ENCODE results near the gene SLAMF9.

The SLAMF9 gene

DNA sequence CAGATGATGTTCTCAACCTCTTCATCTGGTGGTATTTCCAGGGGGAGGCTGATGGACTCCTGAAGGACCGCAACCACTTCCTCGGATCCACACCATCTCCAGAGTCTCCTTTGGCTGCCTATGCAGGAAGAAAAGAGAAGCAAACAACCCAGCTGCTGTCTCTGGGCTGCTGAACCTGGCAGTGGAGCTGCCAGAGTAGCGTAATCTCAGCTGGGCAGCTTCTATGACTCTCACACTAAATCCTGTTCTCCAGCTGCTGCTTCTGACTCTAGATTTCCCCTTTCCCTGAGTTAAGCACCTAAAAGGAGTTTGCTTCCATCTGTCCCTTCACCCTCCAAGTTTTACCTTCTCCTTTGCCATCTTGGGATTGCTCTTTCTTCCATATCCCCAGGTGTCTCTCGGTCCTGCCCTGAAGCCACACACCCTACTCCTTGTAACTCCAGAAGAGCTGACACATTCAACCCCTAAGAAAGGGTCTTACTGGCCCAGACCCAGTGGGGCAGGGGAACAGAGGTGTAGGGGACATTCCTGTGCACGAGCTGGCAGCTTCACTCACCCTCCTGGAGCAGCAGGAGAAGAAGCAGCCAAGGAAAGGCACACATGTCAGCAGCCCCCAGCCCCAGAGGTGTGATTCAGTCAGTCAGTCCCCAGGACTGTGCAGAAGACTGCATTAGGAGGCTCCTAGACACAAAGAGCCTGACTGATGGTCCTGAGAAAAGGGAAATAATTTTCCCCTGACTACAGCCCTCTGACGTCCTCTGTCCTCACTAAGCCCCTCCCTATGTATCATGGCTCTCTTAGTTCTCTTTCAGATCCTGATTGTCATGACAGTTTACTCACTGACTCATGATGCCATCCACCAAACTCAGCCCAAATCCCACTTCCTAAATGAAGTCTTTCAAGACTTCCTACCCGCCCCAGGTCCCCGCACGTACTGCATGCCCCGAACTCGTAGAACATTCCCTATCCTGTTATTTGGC lies at the start of gene SLAMF9:
TSS of gene SLAMF9 (minus strand) at position 702 of the 980 bp plus-strand sequence. CDS start at position 602, 100 bp downstream.
- H3K4me1 Mint-ChIP-seq, result peaks cover 3% of the 10 kb centered on the region
- DNase-seq (ENCODE audit: low spot score in 2 of 2) (no peak), ATAC-seq (no peak)
- no peaks in the 10 kb centered on the region for H3K9me3 Mint-ChIP-seq
- no peaks in the 10 kb centered on the region for H3K36me3 Mint-ChIP-seq
- H3K4me3 Mint-ChIP-seq, result no peak within 1 kb of the TSS
- H3K27ac Mint-ChIP-seq, result no peak within 1 kb of the TSS

DNA sequence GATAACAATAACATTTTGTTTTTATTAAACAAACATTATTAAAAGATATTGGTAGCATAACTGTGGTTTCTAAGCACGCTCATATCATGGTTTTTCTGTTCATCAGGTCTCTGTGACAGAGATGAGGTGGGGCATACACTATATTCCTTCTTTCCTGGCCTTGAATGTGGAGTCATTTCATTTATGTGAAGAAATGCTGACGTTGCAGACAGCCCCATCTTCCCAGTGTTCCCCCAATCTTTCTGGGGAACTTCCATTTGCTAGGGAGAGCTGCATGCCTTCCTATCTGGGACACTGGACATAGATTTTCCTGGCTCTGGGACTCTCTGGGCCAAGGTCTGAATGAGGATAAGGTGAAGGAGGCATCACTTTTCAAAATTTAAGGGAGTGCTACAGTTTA lies 47.4 kb upstream of the SLAMF9 start:
- H3K4me1 Mint-ChIP-seq, result no peaks in the 10 kb centered on the region
- H3K4me3 Mint-ChIP-seq, result no peak overlapping the region
- DNase-seq (ENCODE audit: low spot score in 2 of 2) (no peak), ATAC-seq (no peak)
- no peaks in the 10 kb centered on the region for H3K9me3 Mint-ChIP-seq
- no peak overlapping the region for H3K27ac Mint-ChIP-seq
- no peaks in the 10 kb centered on the region for H3K36me3 Mint-ChIP-seq

DNA sequence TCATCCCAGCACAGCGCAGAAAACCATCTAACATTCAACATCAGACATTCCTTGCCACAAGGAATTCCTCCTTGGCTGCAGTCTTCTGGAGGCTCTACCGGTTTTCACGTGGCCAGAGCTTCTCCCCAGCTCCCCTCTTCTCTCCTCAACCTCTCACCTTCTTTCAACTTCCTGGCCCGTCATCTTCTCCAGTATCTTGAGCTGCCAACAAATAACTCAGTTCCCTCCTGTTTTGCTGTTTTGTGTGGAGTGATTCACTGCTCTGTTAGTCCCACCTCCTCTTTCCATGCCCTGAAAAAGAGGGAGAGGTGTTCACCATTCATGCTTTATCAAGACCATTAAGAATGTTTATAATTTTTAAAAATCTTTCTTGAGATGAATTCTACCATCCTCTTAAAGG lies 45.2 kb upstream of the SLAMF9 start:
- H3K9me3 Mint-ChIP-seq, result no peaks in the 10 kb centered on the region
- no peaks in the 10 kb centered on the region for H3K4me1 Mint-ChIP-seq
- H3K4me3 Mint-ChIP-seq, result no peak overlapping the region
- no peaks in the 10 kb centered on the region for H3K36me3 Mint-ChIP-seq
- DNase-seq (ENCODE audit: low spot score in 2 of 2) (no peak), ATAC-seq (no peak)
- H3K27ac Mint-ChIP-seq, result no peak overlapping the region

DNA sequence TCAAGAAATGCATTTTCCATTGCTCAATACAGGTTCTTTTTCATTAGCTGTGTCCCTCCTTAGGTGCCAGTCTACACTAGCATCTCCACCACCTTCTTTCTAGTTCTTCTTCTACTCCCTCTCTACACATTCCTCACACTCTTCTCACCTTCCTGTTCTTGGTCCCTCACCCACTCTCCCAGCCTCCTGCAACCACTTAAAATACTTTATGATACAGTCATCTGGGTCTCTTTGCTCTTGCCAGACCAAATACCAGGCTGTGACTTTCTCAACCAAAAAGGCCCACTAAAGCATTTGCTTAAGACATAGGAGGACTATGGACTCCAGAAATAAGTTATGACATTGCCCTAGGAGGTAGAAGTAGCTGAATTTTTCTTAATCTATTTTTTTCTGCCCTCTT lies 42.6 kb upstream of the SLAMF9 start:
- H3K27ac Mint-ChIP-seq, result no peak overlapping the region
- no peak for DNase-seq (ENCODE audit: low spot score in 2 of 2)
- H3K4me3 Mint-ChIP-seq, result no peak overlapping the region
- H3K9me3 Mint-ChIP-seq, result no peaks in the 10 kb centered on the region
- H3K36me3 Mint-ChIP-seq, result no peaks in the 10 kb centered on the region
- no peaks in the 10 kb centered on the region for H3K4me1 Mint-ChIP-seq
- ATAC-seq, result no peak

DNA sequence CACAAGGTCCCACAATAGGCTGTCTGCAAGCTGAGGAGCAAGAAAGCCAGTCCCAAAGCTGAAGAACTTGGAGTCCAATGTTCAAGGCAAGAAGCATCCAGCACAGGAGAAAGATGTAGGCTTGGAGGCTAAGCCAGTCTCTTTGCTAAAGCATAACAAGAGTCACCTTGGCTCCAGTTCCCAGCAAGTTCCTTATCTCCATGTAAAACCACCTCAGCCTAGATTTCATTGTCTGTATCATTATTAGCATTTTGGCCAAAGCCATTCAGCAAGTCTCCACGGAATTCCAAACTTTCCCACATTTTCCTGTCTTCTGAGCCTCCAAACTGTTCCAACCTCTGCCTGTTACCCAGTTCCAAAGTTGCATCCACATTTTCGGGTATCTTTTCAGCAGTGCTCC lies 40.9 kb upstream of the SLAMF9 start:
- no peak overlapping the region for H3K27ac Mint-ChIP-seq

DNA sequence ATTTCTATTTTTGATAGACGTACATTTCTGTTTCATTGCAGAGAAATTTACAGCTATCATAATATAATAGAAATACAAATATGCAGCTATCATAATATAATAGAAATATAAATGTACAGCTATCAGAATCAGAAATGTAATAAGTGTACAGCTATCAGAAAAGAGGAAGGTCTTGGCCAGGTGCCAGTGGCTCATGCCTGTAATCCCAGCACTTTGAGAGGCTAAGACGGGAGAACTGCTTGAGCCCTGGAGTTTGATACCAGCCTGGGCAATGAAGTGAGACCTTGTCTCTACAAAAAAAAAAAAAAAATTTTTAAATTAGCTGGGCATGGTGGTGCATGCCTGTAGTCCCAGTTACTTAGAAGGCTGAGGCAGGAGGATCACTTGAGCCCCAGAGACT lies 39.9 kb upstream of the SLAMF9 start:
- Mint-ChIP-seq H3K36me3 (no peaks in the 10 kb centered on the region), H3K4me3 (no peak overlapping the region), H3K27ac (no peak overlapping the region), H3K4me1 (no peaks in the 10 kb centered on the region), H3K9me3 (no peaks in the 10 kb centered on the region)
- ATAC-seq (no peak), DNase-seq (ENCODE audit: low spot score in 2 of 2) (no peak)

More for the DNA sequence above, 40.9 kb upstream of the SLAMF9 start:
- Mint-ChIP-seq H3K36me3 (no peaks in the 10 kb centered on the region), H3K9me3 (no peaks in the 10 kb centered on the region), H3K4me3 (no peak overlapping the region), H3K4me1 (no peaks in the 10 kb centered on the region)
- DNase-seq (ENCODE audit: low spot score in 2 of 2) (no peak), ATAC-seq (no peak)

DNA sequence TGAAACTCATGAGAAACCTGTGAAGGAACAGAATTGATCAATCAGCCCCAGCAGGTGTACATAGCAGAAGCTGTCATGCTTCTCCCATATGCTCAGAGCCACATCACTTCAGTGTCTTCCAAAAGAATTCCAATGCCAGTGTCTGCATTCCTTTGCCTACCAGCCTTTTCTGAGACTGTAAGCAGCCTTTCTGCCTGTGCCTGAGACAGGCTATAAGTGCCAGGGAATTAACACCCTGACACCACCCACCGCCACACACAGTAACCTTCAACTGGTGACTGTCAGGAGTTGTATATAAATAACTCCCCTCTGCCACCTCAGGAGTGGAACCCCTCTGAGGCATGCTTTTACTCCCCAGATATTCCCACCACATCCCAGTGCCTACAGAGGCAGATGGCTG lies 38.1 kb upstream of the SLAMF9 start:
- ATAC-seq (no peak), DNase-seq (ENCODE audit: low spot score in 2 of 2) (no peak)
- no peaks in the 10 kb centered on the region for H3K9me3 Mint-ChIP-seq
- H3K27ac Mint-ChIP-seq, result no peak overlapping the region
- no peaks in the 10 kb centered on the region for H3K36me3 Mint-ChIP-seq
- no peak overlapping the region for H3K4me3 Mint-ChIP-seq
- no peaks in the 10 kb centered on the region for H3K4me1 Mint-ChIP-seq

DNA sequence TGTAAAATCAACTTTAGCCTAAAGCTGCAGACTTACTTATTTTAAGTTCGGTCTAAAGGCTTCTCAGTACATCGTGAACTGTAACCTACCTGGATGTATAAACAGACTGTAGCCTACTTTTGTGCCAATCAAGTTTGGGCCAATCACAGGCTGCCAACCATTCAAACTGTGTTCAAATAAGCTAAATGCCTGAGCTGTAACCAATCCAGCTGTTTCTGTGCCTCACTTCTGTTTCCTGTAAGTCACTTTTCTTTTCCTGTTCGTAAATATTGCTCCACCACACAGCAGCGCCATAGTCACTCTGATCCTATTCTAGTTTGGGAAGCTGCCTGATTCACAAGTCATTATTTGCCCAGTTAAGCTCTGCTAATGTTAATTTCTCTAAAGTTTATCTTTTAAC lies 37.5 kb upstream of the SLAMF9 start:
- Mint-ChIP-seq H3K27ac (no peak overlapping the region), H3K4me1 (no peaks in the 10 kb centered on the region), H3K4me3 (no peak overlapping the region), H3K9me3 (no peaks in the 10 kb centered on the region), H3K36me3 (no peaks in the 10 kb centered on the region)
- ATAC-seq, result no peak
- no peak for DNase-seq (ENCODE audit: low spot score in 2 of 2)

DNA sequence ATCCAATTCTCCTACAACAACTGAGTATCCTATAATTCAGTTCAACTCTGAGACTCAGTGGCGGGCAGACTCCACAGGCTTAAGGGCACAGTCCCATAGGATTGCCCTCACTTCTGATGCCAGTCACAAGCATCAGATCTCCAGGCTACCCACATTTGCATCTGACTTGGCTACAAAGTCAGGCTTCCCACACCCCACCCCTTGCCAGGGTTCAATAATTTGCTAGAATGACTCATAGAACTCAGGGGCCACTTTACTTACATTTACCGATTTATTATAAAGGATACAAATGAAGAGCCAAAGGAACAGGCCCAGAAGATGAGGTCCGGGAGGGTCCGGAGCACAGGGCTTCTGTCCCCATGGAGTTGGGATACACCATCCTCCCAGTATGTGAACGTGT lies 36.0 kb upstream of the SLAMF9 start:
- ATAC-seq (no peak), DNase-seq (ENCODE audit: low spot score in 2 of 2) (no peak)
- no peak overlapping the region for H3K27ac Mint-ChIP-seq
- no peak overlapping the region for H3K4me3 Mint-ChIP-seq
- H3K9me3 Mint-ChIP-seq, result no peaks in the 10 kb centered on the region
- no peaks in the 10 kb centered on the region for H3K36me3 Mint-ChIP-seq
- no peaks in the 10 kb centered on the region for H3K4me1 Mint-ChIP-seq

DNA sequence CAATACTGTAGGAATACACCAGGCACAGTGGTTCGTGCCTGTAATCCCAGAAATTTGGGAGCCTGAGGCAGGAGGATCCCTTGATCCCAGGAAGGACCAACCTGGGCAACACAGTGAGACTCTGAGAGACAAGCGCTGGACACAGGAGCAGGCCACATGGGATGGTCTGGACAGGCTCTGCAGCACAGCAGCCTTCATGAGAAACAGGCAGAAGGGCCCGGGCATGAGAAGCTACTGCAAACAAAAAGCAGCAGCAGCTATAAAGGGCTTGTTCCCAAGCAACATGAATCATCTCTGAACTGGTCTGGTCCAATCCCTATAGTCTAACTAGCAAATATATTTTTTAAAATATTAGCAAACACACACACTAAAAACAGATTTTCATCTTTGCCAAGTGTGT lies 35.5 kb upstream of the SLAMF9 start:
- Mint-ChIP-seq H3K36me3 (no peaks in the 10 kb centered on the region), H3K27ac (no peak overlapping the region), H3K9me3 (no peaks in the 10 kb centered on the region), H3K4me3 (no peak overlapping the region), H3K4me1 (no peaks in the 10 kb centered on the region)
- ATAC-seq, result no peak
- no peak for DNase-seq (ENCODE audit: low spot score in 2 of 2)

DNA sequence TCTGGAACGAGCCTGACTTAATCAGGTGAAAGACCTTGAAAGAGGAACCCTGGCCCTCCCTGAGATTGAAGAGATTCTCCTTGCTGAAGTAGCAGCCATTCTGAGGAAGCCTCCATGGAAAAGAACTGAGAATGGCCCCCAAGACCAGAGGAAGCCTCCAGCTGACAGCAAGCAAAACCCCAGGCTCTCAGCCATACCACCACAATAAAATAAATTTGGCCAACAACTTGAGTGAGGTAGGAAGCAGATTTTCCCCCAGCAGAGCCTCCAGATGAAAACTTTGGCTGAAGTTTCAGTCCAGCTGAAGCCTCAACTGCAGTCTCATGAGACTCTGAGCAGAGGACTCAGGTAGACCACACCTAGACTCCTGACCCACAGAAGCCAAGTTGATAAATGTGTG lies 34.0 kb upstream of the SLAMF9 start:
- Mint-ChIP-seq H3K36me3 (no peaks in the 10 kb centered on the region), H3K9me3 (no peaks in the 10 kb centered on the region), H3K4me1 (no peaks in the 10 kb centered on the region), H3K4me3 (no peak overlapping the region), H3K27ac (no peak overlapping the region)
- peak in 1 of 2 donors; percentile 35 for DNase-seq (ENCODE audit: low spot score in 2 of 2)
- no peak for ATAC-seq

DNA sequence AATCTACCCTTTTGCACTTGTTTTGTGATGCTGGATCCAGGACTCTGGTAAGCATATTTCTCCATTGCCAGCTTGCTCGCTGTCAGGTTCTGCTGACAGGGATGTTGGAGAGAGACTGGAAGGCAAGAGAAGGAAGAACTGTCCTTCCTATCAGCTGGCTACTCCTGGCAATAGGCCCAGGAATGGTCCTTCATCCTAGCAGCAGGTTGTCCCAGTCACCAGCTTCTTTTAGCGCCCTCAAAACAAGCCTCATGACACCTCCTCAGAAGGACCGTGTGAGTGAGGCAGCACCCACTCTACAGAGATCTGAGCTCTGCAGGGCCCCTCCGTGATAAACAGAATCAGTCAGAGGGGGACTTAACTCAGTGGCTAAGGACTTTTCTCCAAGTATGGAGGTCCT lies 33.1 kb upstream of the SLAMF9 start:
- no peaks in the 10 kb centered on the region for H3K4me1 Mint-ChIP-seq
- H3K27ac Mint-ChIP-seq, result no peak overlapping the region
- no peak overlapping the region for H3K4me3 Mint-ChIP-seq
- ATAC-seq (no peak), DNase-seq (ENCODE audit: low spot score in 2 of 2) (peak in 1 of 2 donors; percentile 20)
- no peaks in the 10 kb centered on the region for H3K36me3 Mint-ChIP-seq
- no peaks in the 10 kb centered on the region for H3K9me3 Mint-ChIP-seq

DNA sequence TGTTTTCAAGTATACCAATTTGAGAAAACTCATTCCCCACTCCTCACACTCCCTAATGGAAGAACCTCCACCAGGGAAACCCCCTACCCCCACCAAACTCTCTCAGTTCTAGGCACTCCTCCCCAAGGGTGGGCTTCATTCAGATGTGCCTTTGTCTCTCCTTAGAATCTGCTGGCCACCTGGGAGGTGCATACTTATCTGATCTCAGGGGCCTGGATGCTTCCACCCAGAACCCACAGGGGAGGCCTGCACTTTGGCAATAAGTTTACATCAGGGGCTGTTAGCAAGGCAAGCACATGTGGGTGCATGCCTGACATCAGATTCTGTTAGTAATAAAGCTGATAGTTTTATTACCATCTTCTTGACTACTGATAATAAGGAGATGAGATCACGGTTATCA lies 32.5 kb upstream of the SLAMF9 start:
- DNase-seq (ENCODE audit: low spot score in 2 of 2) (peak in 1 of 2 donors; percentile 38), ATAC-seq (no peak)
- no peaks in the 10 kb centered on the region for H3K4me1 Mint-ChIP-seq
- no peaks in the 10 kb centered on the region for H3K36me3 Mint-ChIP-seq
- H3K27ac Mint-ChIP-seq, result no peak overlapping the region
- no peaks in the 10 kb centered on the region for H3K9me3 Mint-ChIP-seq
- no peak overlapping the region for H3K4me3 Mint-ChIP-seq

DNA sequence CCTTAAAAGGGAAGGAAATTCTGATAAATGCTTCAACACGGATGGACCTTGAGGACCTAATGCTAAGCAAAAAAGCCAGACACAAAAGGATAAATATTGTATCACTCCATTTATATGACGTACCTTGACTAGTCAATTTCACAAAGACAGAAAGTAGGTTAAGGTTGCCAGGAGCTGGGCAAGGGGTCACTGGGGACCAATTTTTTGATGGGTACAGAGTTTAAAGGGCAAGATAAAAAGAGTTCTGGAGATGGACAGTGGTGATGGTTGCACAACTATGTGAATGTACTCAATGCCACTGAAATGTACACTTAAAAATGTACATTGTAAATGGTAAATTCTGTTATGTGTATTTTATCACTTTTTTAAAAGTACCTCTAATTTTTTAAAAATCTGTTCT lies 32.1 kb upstream of the SLAMF9 start:
- no peaks in the 10 kb centered on the region for H3K9me3 Mint-ChIP-seq
- H3K27ac Mint-ChIP-seq, result no peak overlapping the region
- no peaks in the 10 kb centered on the region for H3K4me1 Mint-ChIP-seq
- no peak overlapping the region for H3K4me3 Mint-ChIP-seq
- no peaks in the 10 kb centered on the region for H3K36me3 Mint-ChIP-seq
- ATAC-seq (no peak), DNase-seq (ENCODE audit: low spot score in 2 of 2) (no peak)

DNA sequence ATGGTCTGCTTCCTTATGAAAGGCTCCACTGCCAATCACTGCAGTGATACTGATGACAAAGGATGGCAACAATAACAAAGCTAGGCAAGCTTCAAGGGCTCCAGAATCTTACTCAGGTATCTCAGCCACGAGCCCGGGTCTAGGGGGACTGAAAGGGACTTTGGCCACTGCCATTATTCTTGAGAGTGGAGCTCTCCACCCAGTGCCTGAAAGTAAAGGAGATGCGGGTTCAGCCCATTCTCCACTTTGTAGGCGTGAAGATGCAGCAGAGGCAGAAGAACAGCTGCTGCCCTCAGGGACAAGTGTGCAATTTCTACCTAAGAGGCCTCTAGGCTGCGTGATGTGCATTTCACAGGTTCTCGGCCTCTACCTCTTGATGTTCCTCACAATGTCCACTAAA lies 31.4 kb upstream of the SLAMF9 start:
- H3K27ac Mint-ChIP-seq, result no peak overlapping the region
- H3K4me1 Mint-ChIP-seq, result no peaks in the 10 kb centered on the region
- no peak for ATAC-seq
- no peak for DNase-seq (ENCODE audit: low spot score in 2 of 2)
- no peak overlapping the region for H3K4me3 Mint-ChIP-seq
- H3K36me3 Mint-ChIP-seq, result no peaks in the 10 kb centered on the region
- H3K9me3 Mint-ChIP-seq, result no peaks in the 10 kb centered on the region

DNA sequence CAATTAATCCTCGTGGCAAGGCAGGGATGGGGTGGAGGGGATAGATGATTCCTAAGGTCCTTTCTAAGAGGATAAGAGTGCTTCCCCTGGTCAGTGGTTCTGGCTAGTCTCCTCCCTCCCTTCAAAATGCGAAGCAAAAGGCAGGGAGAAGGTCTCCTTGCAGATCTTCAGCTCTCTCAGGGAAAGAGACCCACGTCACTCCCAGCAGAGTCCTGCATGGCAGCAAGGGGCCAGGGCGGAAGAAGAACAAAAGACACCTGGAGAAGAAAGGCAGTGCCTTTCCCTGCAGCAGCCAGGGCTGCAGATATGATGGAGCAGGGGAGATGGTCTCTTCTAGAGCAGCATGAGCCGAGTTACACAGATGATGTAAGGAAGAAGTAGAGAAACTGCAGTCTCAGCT lies 29.6 kb upstream of the SLAMF9 start:
- Mint-ChIP-seq H3K36me3 (no peaks in the 10 kb centered on the region), H3K9me3 (no peaks in the 10 kb centered on the region), H3K27ac (no peak overlapping the region), H3K4me3 (no peak overlapping the region), H3K4me1 (no peaks in the 10 kb centered on the region)
- DNase-seq (ENCODE audit: low spot score in 2 of 2) (no peak), ATAC-seq (no peak)
